GM23248 (cell line): ENCODE results near the gene KCTD10. TPM values are rescaled to one million over a fixed set of nuclear protein-coding genes. Genes with fewer than 3 reads are reported as not detected.

Source experiments
- DNase-seq: peaks from one replicate; pipeline ENCODE4 v3.0.0-alpha.2; 2015
- H2AFZ ChIP-seq: fragments of 200-600 bp; sonication (generic); 2 replicates; pipeline ENCODE4 v1.6.1; 2016; ENCODE audit warnings: antibody characterized with exemption
- H3F3A ChIP-seq: fragments of 200-600 bp; sonication (generic); 2 replicates; pipeline ENCODE4 v1.6.1; 2016; ENCODE audit warnings: mild to moderate bottlenecking, antibody characterized with exemption, mixed run types; ENCODE audit not compliant: insufficient read depth
- H3K27ac ChIP-seq: fragments of 200-600 bp; sonication (generic); 2 replicates; pipeline ENCODE4 v1.5.1; 2016; ENCODE audit warnings: mild to moderate bottlenecking
- H3K27me3 ChIP-seq: fragments of 200-600 bp; sonication (generic); replicated peaks from 2 replicates; pipeline ENCODE4 v1.6.1; 2016; ENCODE audit warnings: mild to moderate bottlenecking; ENCODE audit not compliant: insufficient read depth
- H3K36me3 ChIP-seq: fragments of 200-600 bp; sonication (generic); 2 replicates; pipeline ENCODE4 v1.6.1; 2016; ENCODE audit warnings: low read depth, mild to moderate bottlenecking
- H3K4me1 ChIP-seq: fragments of 200-600 bp; sonication (generic); 2 replicates; pipeline ENCODE4 v1.6.1; 2016; ENCODE audit warnings: mild to moderate bottlenecking; ENCODE audit not compliant: insufficient read depth
- H3K4me2 ChIP-seq: fragments of 200-600 bp; sonication (generic); one replicate; pipeline ENCODE4 v1.6.1; 2016; ENCODE audit warnings: mild to moderate bottlenecking; ENCODE audit not compliant: unreplicated experiment
- H3K4me3 ChIP-seq: fragments of 200-600 bp; sonication (generic); 2 replicates; pipeline ENCODE4 v1.5.1; 2016; ENCODE audit warnings: mild to moderate bottlenecking
- H3K79me2 ChIP-seq: fragments of 200-600 bp; sonication (generic); 2 replicates; pipeline ENCODE4 v1.6.1; 2016; ENCODE audit warnings: mild to moderate bottlenecking; ENCODE audit not compliant: insufficient read depth
- H3K9ac ChIP-seq: fragments of 200-600 bp; sonication (generic); 2 replicates; pipeline ENCODE4 v1.6.1; 2016; ENCODE audit warnings: mild to moderate bottlenecking
- H3K9me2 ChIP-seq: fragments of 200-600 bp; sonication (generic); 2 replicates; pipeline ENCODE4 v1.6.1; 2016; ENCODE audit warnings: mixed run types, mild to moderate bottlenecking, moderate library complexity; ENCODE audit not compliant: insufficient read depth
- H3K9me3 ChIP-seq: fragments of 200-600 bp; sonication (generic); one replicate; pipeline ENCODE4 v1.6.1; 2017; ENCODE audit warnings: low read depth
- H4K20me1 ChIP-seq: fragments of 200-600 bp; sonication (generic); 2 replicates; pipeline ENCODE4 v1.6.0; 2016; ENCODE audit not compliant: insufficient read depth
- EZH2 ChIP-seq: fragments of 200-600 bp; sonication (generic); IDR thresholded peaks from 2 replicates; pipeline ENCODE4 v1.6.1; 2018; ENCODE audit warnings: antibody characterized with exemption, mild to moderate bottlenecking; ENCODE audit not compliant: insufficient read depth, poor library complexity, severe bottlenecking
- EZH2phosphoT487 ChIP-seq: fragments of 200-600 bp; sonication (generic); IDR thresholded peaks from 2 replicates; pipeline ENCODE4 v1.6.1; 2018; ENCODE audit warnings: antibody characterized with exemption, moderate library complexity, mild to moderate bottlenecking, low read depth; ENCODE audit not compliant: insufficient read depth
- WGBS, 2 experiments: methylation state at CpG; one replicate each; pipeline ENCODE4 v1.1.6; 2015 to 2017; ENCODE audit warnings: low lambda C conversion rate in 2 of 2, low coverage in 1 of 2; ENCODE audit errors: missing lambda C conversion rate in 2 of 2; 5-methylcytosine and 5-hydroxymethylcytosine counted together
- in situ Hi-C: fragments of 300-500 bp; cut with MboI; formaldehyde crosslinking; loops from 2 replicates; pipeline ENCODE4 v1.15.0; 2020
- polyA plus RNA-seq: library from polyadenylated mRNA; unstranded; fragments of >200 nt; fragmentation: Nextera tagmentation; extraction: Ambion mirVana; gene quantifications from 2 replicates; pipeline ENCODE4 v1.2.1, GENCODE V29; 2016
- total RNA-seq: library from RNA; depleted of rRNA; stranded (reverse); fragments of >200 nt; shearing (Covaris generic); gene quantifications from 2 replicates; pipeline ENCODE4 v1.2.3, GENCODE V29; 2014

The KCTD10 gene
- total and polyA plus RNA-seq, 2 experiments from 2014 or later, result 81.1 to 117 TPM

GRCh38 chr12:109494348-109494881, 17.3 kb upstream of the KCTD10 start:
- Histone ChIP-seq H3K9me3 (no peaks in the 10 kb centered on the region), H3K9ac (no peak overlapping the region), H3K27ac (no peak overlapping the region), H3F3A (no peaks in the 10 kb centered on the region), H4K20me1 (no peaks in the 10 kb centered on the region), H3K79me2 (no peaks in the 10 kb centered on the region), H3K4me2 (no peak overlapping the region), H3K4me3 (no peak overlapping the region), H3K36me3 (peaks cover 58% of the 10 kb centered on the region), H3K4me1 (no peaks in the 10 kb centered on the region), H3K27me3 (no peaks in the 10 kb centered on the region), H2AFZ (no peak overlapping the region), H3K9me2 (no peaks in the 10 kb centered on the region)
- in situ Hi-C loops, result no loop called here
- TF ChIP-seq EZH2 (no peak), EZH2phosphoT487 (no peak)
- WGBS, 2 experiments, result 99% methylated on average over 7 of the region's 7 CpGs
- no peak for DNase-seq

- H3F3A ChIP-seq, result no peaks in the 10 kb centered on the region
- no peaks in the 10 kb centered on the region for H3K9me2 ChIP-seq
- DNase-seq, result no peak
- H3K9ac ChIP-seq, result no peak overlapping the region
- WGBS, 2 experiments, result 94 to 100% methylated on average over 1 of the region's 1 CpG
- H4K20me1 ChIP-seq, result no peaks in the 10 kb centered on the region
- H2AFZ ChIP-seq, result no peak overlapping the region
- no peaks in the 10 kb centered on the region for H3K9me3 ChIP-seq
- H3K4me2 ChIP-seq, result no peak overlapping the region
- no peak overlapping the region for H3K4me3 ChIP-seq
- H3K27ac ChIP-seq, result no peak overlapping the region
- H3K4me1 ChIP-seq, result no peaks in the 10 kb centered on the region
- TF ChIP-seq EZH2 (no peak), EZH2phosphoT487 (no peak)
- no peaks in the 10 kb centered on the region for H3K27me3 ChIP-seq
- no peaks in the 10 kb centered on the region for H3K79me2 ChIP-seq
- H3K36me3 ChIP-seq, result peaks cover 55% of the 10 kb centered on the region
- in situ Hi-C loops, result no loop called here
Observed at GRCh38 chr12:109493938-109494337, 16.8 kb upstream of the KCTD10 start.

GRCh38 chr12:109493090-109493489, 16.0 kb upstream of the KCTD10 start:
- H3K4me3 ChIP-seq, result no peak overlapping the region
- no peaks in the 10 kb centered on the region; the same call in 1 of the 2 replicates for H3F3A ChIP-seq
- H3K9me2 ChIP-seq, result no peaks in the 10 kb centered on the region
- peaks cover 55% of the 10 kb centered on the region for H3K36me3 ChIP-seq
- H2AFZ ChIP-seq, result no peak overlapping the region
- in situ Hi-C loops, result no loop called here
- TF ChIP-seq EZH2phosphoT487 (no peak), EZH2 (no peak)
- no peak overlapping the region for H3K27ac ChIP-seq
- no peaks in the 10 kb centered on the region for H4K20me1 ChIP-seq
- no peaks in the 10 kb centered on the region for H3K79me2 ChIP-seq
- no peaks in the 10 kb centered on the region for H3K27me3 ChIP-seq
- H3K4me2 ChIP-seq, result no peak overlapping the region
- no peak for DNase-seq
- H3K4me1 ChIP-seq, result no peaks in the 10 kb centered on the region
- no peaks in the 10 kb centered on the region for H3K9me3 ChIP-seq
- H3K9ac ChIP-seq, result no peak overlapping the region

GRCh38 chr12:109492371-109492770, 15.3 kb upstream of the KCTD10 start:
- in situ Hi-C loops, result no loop called here
- 91 to 93% methylated on average over 5 of the region's 5 CpGs for WGBS, 2 experiments
- no peak overlapping the region for H3K4me2 ChIP-seq
- no peak overlapping the region for H3K4me3 ChIP-seq
- no peaks in the 10 kb centered on the region for H3K4me1 ChIP-seq
- DNase-seq, result no peak
- H3K27me3 ChIP-seq, result no peaks in the 10 kb centered on the region
- no peaks in the 10 kb centered on the region for H3K79me2 ChIP-seq
- no peak overlapping the region for H3K9ac ChIP-seq
- H3K9me2 ChIP-seq, result no peaks in the 10 kb centered on the region
- TF ChIP-seq EZH2phosphoT487 (no peak), EZH2 (no peak)
- H3F3A ChIP-seq, result no peaks in the 10 kb centered on the region; the same call in 1 of the 2 replicates
- H3K36me3 ChIP-seq, result peaks cover 59% of the 10 kb centered on the region
- H4K20me1 ChIP-seq, result no peaks in the 10 kb centered on the region
- no peaks in the 10 kb centered on the region for H3K9me3 ChIP-seq
- H3K27ac ChIP-seq, result no peak overlapping the region
- H2AFZ ChIP-seq, result no peak overlapping the region

GRCh38 chr12:109491671-109492070, 14.6 kb upstream of the KCTD10 start:
- DNase-seq, result no peak
- H4K20me1 ChIP-seq, result no peaks in the 10 kb centered on the region
- in situ Hi-C loops, result no loop called here
- peaks cover 61% of the 10 kb centered on the region for H3K36me3 ChIP-seq
- no peaks in the 10 kb centered on the region for H3K27me3 ChIP-seq
- H3K4me1 ChIP-seq, result no peaks in the 10 kb centered on the region
- H3K79me2 ChIP-seq, result no peaks in the 10 kb centered on the region
- no peak overlapping the region for H3K4me2 ChIP-seq
- H3K9me2 ChIP-seq, result no peaks in the 10 kb centered on the region
- WGBS, 2 experiments, result 90% methylated on average over 4 of the region's 4 CpGs
- H3K9ac ChIP-seq, result no peak overlapping the region
- H3K4me3 ChIP-seq, result no peak overlapping the region
- TF ChIP-seq EZH2 (no peak), EZH2phosphoT487 (no peak)
- H3K9me3 ChIP-seq, result no peaks in the 10 kb centered on the region
- H3F3A ChIP-seq, result no peaks in the 10 kb centered on the region; the same call in 1 of the 2 replicates
- H2AFZ ChIP-seq, result no peak overlapping the region
- no peak overlapping the region for H3K27ac ChIP-seq
